MCF 10A (cell line): ENCODE data around the gene RGL2. TPM values are rescaled to one million over a fixed set of nuclear protein-coding genes. Genes with fewer than 3 reads are reported as not detected.

Experiments
- BruUV-seq: library from RNA; stranded (reverse); fragments of 400-500 nt; replicated peaks from 2 replicates; lab custom pipeline; 2021; lab: Mats Ljungman, UMichigan
- CTCF ChIA-PET: fragments of 300-600 bp; sonication (Branson Sonifier 250); formaldehyde crosslinking; extraction: SDS; loops from one replicate; lab custom pipeline; 2021; ENCODE audit warnings: antibody characterized with exemption, inconsistent platforms; lab: Yijun Ruan, JAX
- POLR2A ChIA-PET: fragments of 300-600, 350-650 bp; sonication (Branson Sonifier 250); formaldehyde crosslinking; extraction: SDS; loops from one replicate; lab custom pipeline; 2020; ENCODE audit warnings: antibody characterized with exemption, inconsistent platforms; lab: Yijun Ruan, JAX
- DNase-seq: peaks from one replicate; pipeline ENCODE4 v3.0.0-alpha.2; 2018; ENCODE audit not compliant: unreplicated experiment
- H3K27ac Mint-ChIP-seq: one replicate; pipeline ENCODE4 v1.8.0; 2022; ENCODE audit warnings: mild to moderate bottlenecking, low read depth, mixed read lengths; ENCODE audit not compliant: unreplicated experiment
- H3K27me3 Mint-ChIP-seq: one replicate; pipeline ENCODE4 v1.8.0; 2022; ENCODE audit warnings: mixed read lengths; ENCODE audit not compliant: insufficient read depth, unreplicated experiment
- H3K36me3 Mint-ChIP-seq: one replicate; pipeline ENCODE4 v1.8.0; 2022; ENCODE audit warnings: mild to moderate bottlenecking, moderate library complexity, mixed read lengths; ENCODE audit not compliant: insufficient read depth, unreplicated experiment
- H3K4me1 Mint-ChIP-seq: one replicate; pipeline ENCODE4 v1.8.0; 2022; ENCODE audit warnings: mixed read lengths; ENCODE audit not compliant: insufficient read depth, unreplicated experiment
- H3K4me3 Mint-ChIP-seq: one replicate; pipeline ENCODE4 v1.8.0; 2022; ENCODE audit warnings: mild to moderate bottlenecking, moderate library complexity, mixed read lengths; ENCODE audit not compliant: unreplicated experiment
- H3K9me3 Mint-ChIP-seq: one replicate; pipeline ENCODE4 v1.8.0; 2022; ENCODE audit warnings: mixed read lengths; ENCODE audit not compliant: unreplicated experiment
- intact Hi-C: fragments of 100-400 bp; cut with micrococcal nuclease; formaldehyde crosslinking; loops from 2 replicates; pipeline ENCODE4 v1.14.1; 2022
- total RNA-seq: library from RNA; stranded (reverse); gene quantifications from 2 replicates; pipeline ENCODE4 v1.2.3, GENCODE V29; 2022
- TF ChIP-seq, protein P1 (sequence below): fragments of 200-600 bp; IDR thresholded peaks from one replicate; pipeline ENCODE4 v1.8.0; 2022; ENCODE audit warnings: antibody characterized with exemption, mild to moderate bottlenecking; ENCODE audit not compliant: unreplicated experiment

The RGL2 gene
- total RNA-seq, 1 experiment from 2014 or later, result 30.4 TPM

GRCh38 chr6:33313105-33313708 is 14.5 kb upstream of the RGL2 start:
- H3K36me3 Mint-ChIP-seq, result peaks cover 81% of the 10 kb centered on the region

GRCh38 chr6:33312361-33313104 is 13.8 kb upstream of the RGL2 start:
- H3K4me1 Mint-ChIP-seq, result peaks cover 31% of the 10 kb centered on the region
- peaks cover 81% of the 10 kb centered on the region for H3K36me3 Mint-ChIP-seq
- CTCF ChIA-PET, result interaction anchor here (0.6 to 3.1 kb wide), 8 partner anchors 12 to 1539 kb away, joined by 3 to 18 read pairs (median 4); partner anchors contain the start of gene RGL2
- intact Hi-C loops, result no loop called here
- no peaks in the 10 kb centered on the region for H3K27me3 Mint-ChIP-seq
- no TSS peak for BruUV-seq
- peak; percentile 87 for DNase-seq
- POLR2A ChIA-PET, result interaction anchor here (0.6 to 4.3 kb wide), 24 partner anchors 8 to 1654 kb away, joined by 3 to 84 read pairs (median 4); partner anchors contain the start of genes B3GALT4, PFDN6, RGL2 and RPS18
- peak overlapping the region; percentile 99 for H3K27ac Mint-ChIP-seq
- peak overlapping the region; percentile 96 for H3K4me3 Mint-ChIP-seq
- TF ChIP-seq, protein P1, sequence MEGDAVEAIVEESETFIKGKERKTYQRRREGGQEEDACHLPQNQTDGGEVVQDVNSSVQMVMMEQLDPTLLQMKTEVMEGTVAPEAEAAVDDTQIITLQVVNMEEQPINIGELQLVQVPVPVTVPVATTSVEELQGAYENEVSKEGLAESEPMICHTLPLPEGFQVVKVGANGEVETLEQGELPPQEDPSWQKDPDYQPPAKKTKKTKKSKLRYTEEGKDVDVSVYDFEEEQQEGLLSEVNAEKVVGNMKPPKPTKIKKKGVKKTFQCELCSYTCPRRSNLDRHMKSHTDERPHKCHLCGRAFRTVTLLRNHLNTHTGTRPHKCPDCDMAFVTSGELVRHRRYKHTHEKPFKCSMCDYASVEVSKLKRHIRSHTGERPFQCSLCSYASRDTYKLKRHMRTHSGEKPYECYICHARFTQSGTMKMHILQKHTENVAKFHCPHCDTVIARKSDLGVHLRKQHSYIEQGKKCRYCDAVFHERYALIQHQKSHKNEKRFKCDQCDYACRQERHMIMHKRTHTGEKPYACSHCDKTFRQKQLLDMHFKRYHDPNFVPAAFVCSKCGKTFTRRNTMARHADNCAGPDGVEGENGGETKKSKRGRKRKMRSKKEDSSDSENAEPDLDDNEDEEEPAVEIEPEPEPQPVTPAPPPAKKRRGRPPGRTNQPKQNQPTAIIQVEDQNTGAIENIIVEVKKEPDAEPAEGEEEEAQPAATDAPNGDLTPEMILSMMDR, result no peak
- H3K9me3 Mint-ChIP-seq, result no peaks in the 10 kb centered on the region

More at GRCh38 chr6:33313105-33313708, 14.5 kb upstream of the RGL2 start:
- H3K4me1 Mint-ChIP-seq, result peaks cover 31% of the 10 kb centered on the region
- DNase-seq, result peak; percentile 30
- POLR2A ChIA-PET, result interaction anchor here (0.5 to 4.3 kb wide), 20 partner anchors 12 to 1655 kb away, joined by 3 to 84 read pairs (median 5); partner anchors contain the start of genes B3GALT4, PFDN6, RGL2 and RPS18
- H3K27me3 Mint-ChIP-seq, result no peaks in the 10 kb centered on the region
- TF ChIP-seq, protein P1, result no peak
- intact Hi-C loops, result no loop called here
- peak overlapping the region; percentile 96 for H3K4me3 Mint-ChIP-seq
- CTCF ChIA-PET, result interaction anchor here (0.6 to 3.1 kb wide), 6 partner anchors 12 to 267 kb away, joined by 3 to 18 read pairs (median 6); partner anchors contain the start of gene RGL2
- no peaks in the 10 kb centered on the region for H3K9me3 Mint-ChIP-seq
- peak overlapping the region; percentile 99 for H3K27ac Mint-ChIP-seq
- BruUV-seq, result TSS peak; percentile 24

GRCh38 chr6:33306356-33306755 is 7.6 kb upstream of the RGL2 start:
- intact Hi-C loops, result no loop called here
- Mint-ChIP-seq H3K4me3 (no peak overlapping the region), H3K27ac (no peak overlapping the region), H3K36me3 (peaks cover 88% of the 10 kb centered on the region), H3K27me3 (no peaks in the 10 kb centered on the region), H3K9me3 (no peaks in the 10 kb centered on the region), H3K4me1 (peaks cover 16% of the 10 kb centered on the region)
- DNase-seq, result no peak
- POLR2A ChIA-PET, result interaction anchor here (0.7 to 3.6 kb wide), 2 partner anchors 16 to 463 kb away, joined by 3 to 16 read pairs; partner anchors contain the start of genes PFDN6 and WDR46
- TF ChIP-seq, protein P1, result no peak
- CTCF ChIA-PET, result interaction anchor here (0.6 kb wide), 1 partner anchor 11 kb away, joined by 3 read pairs; no protein-coding TSS in a partner anchor
- no TSS peak for BruUV-seq

- H3K4me3 Mint-ChIP-seq, result no peak overlapping the region
- intact Hi-C loops, result no loop called here
- TF ChIP-seq, protein P1, result no peak
- H3K4me1 Mint-ChIP-seq, result peaks cover 18% of the 10 kb centered on the region
- H3K9me3 Mint-ChIP-seq, result no peaks in the 10 kb centered on the region
- CTCF ChIA-PET, result no interaction called here
- H3K36me3 Mint-ChIP-seq, result peaks cover 90% of the 10 kb centered on the region
- POLR2A ChIA-PET, result interaction anchor here (3.6 kb wide), 1 partner anchor 15 kb away, joined by 16 read pairs; the partner anchor contains the start of genes PFDN6 and WDR46
- H3K27me3 Mint-ChIP-seq, result no peaks in the 10 kb centered on the region
- peak overlapping the region; percentile 46 for H3K27ac Mint-ChIP-seq
- no TSS peak for BruUV-seq
- DNase-seq, result no peak
Measured at GRCh38 chr6:33305052-33305451, 6.3 kb upstream of the RGL2 start.
